Measurements from ENCODE around the gene DSE.
A peak's percentile ranks its signal among the peaks of the same experiment; 100 is the strongest.

DSE gene

DNA sequence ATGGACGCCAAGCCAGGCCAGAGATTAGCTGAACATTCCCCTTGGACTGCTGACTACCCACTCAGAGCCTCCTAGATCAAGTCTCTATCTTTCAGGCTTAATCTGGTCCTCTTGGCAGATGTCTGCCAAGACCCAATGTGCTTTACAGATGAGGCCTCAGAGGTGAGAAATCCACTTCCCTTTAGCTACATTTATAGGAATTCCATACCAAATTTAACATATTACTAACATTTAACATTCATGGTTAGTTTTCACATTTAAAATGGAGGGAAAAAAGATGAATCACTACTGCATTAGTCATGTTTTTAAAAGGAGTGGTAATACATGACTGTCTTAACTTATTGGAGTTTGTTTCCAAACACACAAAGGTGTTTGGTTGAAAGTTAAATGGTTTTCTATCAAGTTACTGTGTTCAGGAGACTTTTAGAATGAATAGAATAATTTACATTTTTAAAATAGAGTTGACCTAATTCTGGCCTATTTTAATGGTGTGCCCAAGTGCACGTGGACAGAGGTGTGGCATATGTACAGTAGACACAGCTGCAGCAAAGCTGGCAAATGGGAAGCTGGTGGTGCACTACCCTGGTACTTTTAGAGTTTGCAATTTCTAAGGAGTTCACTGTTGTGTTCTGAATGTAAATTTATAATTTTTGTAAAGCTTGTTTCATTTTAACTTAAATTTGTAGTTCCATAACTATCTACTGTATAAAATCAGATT lies 48.5 kb downstream of the DSE start:
- no peak for DNase-seq

- no peak for DNase-seq
These were observed 49.6 kb downstream of the DSE start for GRCh38 chr6:116420341-116420740.

- no peak for DNase-seq
These were observed 51.5 kb downstream of the DSE start for GRCh38 chr6:116422238-116422637.

DNA sequence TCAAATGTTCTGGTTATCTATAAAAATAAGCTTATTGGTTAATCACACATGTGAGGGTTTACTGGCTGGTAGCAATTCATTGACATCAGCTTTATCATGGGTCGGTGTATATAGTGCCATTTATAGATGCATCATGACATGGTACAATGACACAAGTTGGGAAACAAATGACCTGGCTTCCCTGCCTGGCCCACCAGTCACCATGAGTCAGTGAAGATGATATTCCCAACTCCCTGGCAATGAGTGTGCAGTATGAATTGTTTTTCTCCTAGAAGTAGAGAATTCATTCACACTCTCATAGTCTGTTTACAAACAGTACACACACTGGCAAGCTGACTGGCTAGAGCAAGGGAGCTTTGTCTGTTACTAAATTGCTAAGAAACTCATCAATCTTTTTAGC lies 53.3 kb downstream of the DSE start:
- DNase-seq, result no peak

DNA sequence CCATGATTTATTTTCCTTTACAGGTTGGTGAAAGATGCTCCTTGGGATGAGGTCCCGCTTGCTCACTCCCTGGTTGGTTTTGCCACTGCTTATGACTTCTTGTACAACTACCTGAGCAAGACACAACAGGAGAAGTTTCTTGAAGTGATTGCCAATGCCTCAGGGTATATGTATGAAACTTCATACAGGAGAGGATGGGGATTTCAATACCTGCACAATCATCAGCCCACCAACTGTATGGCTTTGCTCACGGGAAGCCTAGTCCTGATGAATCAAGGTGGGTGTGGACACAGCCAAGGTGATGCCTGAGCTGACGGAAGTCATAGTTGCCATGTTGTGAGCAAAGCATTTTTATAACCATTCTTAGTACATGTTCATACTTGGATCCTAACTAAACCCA lies 55.8 kb downstream of the DSE start:
- no peak for DNase-seq

DNA sequence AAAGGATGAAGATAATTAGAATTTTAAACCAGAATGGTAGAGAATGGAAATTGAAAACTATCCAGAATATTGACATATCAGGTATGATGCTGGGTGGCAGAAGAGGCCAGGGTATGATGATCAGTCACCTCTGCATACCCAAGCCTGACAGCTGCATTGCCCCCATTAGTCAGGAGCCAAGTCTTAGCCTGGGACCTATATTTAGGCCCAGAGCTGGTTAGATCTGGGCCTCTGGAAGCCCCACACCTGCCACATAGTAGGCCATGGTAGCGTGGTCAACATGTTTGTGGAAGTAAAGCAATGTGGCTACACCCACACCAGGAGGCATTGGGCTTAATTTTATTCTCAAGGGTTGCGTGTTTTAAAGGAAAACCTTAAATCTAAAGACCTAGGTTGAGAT lies 58.4 kb downstream of the DSE start:
- DNase-seq, result no peak

GRCh38 chr6:116430860-116431259 lies 60.1 kb downstream of the DSE start:
- DNase-seq, result no peak

GRCh38 chr6:116431964-116432595 lies 61.3 kb downstream of the DSE start:
- DNase-seq, result no peak

GRCh38 chr6:116433206-116433712 lies 62.5 kb downstream of the DSE start:
- no peak for DNase-seq

GRCh38 chr6:116434056-116434725 lies 63.4 kb downstream of the DSE start:
- no peak for DNase-seq

GRCh38 chr6:116436586-116436985 lies 65.8 kb downstream of the DSE start:
- DNase-seq, result no peak

- DNase-seq, result no peak
These were observed 66.9 kb downstream of the DSE start for GRCh38 chr6:116437656-116438055.

GRCh38 chr6:116438590-116439448 lies 68.1 kb downstream of the DSE start:
- no peak for DNase-seq

DNA sequence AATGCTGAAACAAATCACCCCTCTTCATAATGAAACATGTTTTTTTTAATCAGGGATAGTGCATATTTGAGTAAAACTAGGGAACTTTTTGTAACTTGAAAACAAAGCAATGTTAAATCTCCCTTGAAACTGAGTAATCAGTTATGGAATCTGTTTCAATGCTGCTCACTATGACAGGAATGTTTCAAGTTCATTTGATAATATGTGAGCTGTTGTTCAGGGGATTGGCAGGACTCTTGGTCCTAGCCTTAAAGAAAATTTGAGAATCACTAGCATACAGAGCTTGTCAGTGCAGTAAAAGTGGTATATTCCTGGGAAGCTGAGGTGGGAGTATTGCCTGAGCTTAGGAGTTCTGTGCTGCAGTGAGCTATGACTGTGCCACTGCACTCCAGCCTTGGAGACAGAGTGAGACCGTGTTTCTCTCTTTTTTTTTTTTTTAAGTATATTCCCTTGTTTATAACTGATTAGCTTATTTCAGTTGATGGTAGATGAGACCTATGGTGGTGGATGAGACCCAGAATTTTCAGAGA lies 68.8 kb downstream of the DSE start:
- no peak for DNase-seq

GRCh38 chr6:116443105-116443504 lies 72.4 kb downstream of the DSE start:
- no peak for DNase-seq

DNA sequence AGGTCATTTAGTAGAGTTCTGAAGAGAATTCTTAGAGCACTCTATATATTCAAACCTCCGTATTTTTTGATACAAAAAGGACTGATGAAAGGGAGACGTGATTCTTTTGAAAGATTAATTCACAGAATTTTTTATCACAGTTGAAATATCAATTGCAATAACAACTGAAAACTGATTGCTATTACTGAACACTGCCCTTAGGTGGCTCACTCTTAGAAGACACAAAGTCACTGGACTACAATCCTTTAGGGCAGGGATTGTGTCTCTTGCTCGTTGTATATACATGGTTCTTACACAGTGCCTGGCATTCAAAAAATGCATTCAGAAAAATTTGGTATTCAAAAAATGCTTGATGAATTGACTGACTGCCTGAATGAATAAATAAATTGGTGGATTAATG lies 73.3 kb downstream of the DSE start:
- DNase-seq, result peak; percentile 20

DNA sequence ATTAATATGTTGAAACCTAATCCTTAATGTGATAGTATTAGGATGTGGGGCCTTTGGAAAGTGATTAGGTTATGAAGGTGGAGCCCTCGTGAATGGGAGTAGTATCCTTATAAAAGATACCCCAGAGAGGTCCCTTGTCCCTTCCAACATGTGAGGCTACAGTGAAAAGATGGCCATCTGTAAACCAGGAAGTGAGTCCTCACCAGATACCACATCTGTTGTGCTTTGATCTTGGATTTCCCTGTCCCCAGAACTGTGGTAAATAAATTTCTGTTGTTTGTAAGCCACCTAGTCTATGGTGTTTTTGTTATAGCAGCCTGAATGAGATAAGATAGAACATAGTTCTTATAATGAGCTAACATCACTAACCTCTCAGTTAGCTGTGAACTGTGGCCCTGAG lies 73.8 kb downstream of the DSE start:
- DNase-seq, result no peak

DNA sequence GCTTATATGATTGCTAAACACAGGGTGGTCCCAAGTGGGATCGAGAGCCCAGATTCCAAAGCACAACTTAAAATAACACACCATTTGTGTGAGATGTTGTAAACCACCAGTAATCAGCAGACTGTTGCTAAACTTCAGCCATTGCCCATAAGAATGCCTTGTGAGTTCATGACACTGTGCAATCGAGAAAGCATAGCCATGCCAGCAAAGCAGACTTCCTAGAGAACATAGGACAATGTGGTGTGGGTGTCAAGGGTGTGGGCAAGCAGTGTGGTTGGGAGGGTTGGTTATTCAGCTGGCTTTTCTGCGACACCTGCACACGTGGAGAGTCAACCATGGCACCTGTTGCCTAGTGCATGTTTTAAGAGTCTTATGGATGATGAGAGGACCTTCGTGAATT lies 74.4 kb downstream of the DSE start:
- no peak for DNase-seq

DNA sequence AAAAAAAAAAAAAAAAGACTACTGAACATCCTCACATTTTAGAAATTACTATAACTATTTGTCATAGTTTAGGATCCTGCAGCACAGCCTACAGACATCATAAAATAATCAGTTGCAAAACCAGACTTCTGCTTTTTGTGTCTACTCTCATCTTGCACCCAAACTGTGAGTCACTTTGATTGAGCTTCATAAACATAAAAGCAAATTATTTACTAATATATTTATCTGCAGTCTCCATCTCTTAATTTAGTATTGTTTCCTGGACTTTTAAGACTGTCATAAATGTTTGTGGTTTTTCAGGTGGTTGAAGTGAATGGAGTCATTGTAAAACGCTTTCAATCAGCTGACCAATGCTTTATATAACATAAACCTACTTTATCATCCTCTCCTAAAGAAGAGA lies 75.7 kb downstream of the DSE start:
- DNase-seq, result no peak

- DNase-seq, result no peak
These were observed 76.3 kb downstream of the DSE start for GRCh38 chr6:116447052-116447451.

GRCh38 chr6:116447496-116448011 lies 76.8 kb downstream of the DSE start:
- DNase-seq, result no peak

GRCh38 chr6:116449565-116449964 lies 78.8 kb downstream of the DSE start:
- DNase-seq, result no peak
